Measurements from ENCODE around the gene MMP14.

- no peak for TF ChIP-seq CTCF (IDR thresholded peaks at IDR 0.05; ENCODE audit: poor library complexity)
- no peak for TF ChIP-seq EZH2 (IDR thresholded peaks at IDR 0.05; ENCODE audit: borderline replicate concordance)
- no peak for TF ChIP-seq EZH2phosphoT487 (IDR thresholded peaks at IDR 0.05; ENCODE audit: low read depth, severe bottlenecking, unreplicated experiment)
Measured at GRCh38 chr14:22852599-22852939, 16.2 kb downstream of the MMP14 start.

Data from hepatocyte (in vitro differentiated cells).